SK-N-MC (cell line): ENCODE results near the gene THAP10.

Experiments used
- EZH2 ChIP-seq: fragments of 200-600 bp; sonication (generic); IDR thresholded peaks from one replicate; pipeline ENCODE4 v1.6.1; 2017; ENCODE audit warnings: antibody characterized with exemption
- FOXP2 ChIP-seq: optimal IDR thresholded peaks from 2 replicates; pipeline ENCODE3; 2011; ENCODE audit warnings: mild to moderate bottlenecking, moderate library complexity; ENCODE audit not compliant: insufficient read depth; ENCODE audit errors: extremely low read length, control extremely low read depth
- POLR2AphosphoS5 ChIP-seq: IDR thresholded peaks from 2 replicates; pipeline ENCODE4 v1.6.1; 2012; ENCODE audit warnings: mild to moderate bottlenecking, low read depth, low read length, borderline replicate concordance

DNA sequence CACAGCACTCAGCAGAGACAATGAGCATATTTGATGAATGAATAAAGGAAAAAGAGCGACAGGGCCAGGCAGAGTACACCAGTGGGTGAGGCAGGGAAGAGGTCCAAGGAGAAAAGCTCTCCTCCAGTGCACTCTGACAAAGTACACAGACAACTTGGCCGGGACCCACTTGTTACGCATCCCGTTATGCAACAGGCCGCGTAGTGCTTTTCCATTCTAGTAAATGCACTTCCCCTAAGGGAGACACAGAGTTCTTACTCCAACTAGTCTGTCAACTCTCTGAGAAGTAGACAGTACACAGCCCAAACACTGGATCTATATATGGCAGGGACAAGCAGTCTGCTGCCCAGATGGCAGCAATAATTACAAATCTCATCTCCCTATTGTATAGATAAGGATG lies 56.8 kb downstream of the THAP10 start:
- no peak for TF ChIP-seq POLR2AphosphoS5
- TF ChIP-seq EZH2, result no peak
- TF ChIP-seq FOXP2, result no peak
